ENCODE data around the gene SCRT2.

DNA sequence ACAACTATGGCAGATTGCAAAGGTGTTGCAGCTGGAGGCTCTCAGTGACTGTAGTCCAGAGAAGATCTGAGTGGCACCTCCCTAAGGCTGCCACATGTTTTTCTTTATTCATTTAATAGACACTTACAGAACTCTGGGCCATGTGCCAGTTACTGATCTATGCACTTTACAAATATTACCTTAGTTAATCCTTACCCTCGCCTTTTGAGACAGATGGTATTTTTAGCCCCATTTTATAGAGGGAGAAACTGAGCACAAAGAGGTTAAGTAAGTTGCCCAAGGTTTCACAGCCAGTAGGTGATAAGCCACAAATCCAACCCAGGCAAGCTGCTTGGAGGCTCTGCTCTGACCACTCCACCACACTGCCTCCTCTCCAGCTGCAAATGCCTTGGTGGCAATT is 6.5 kb upstream of the SCRT2 start:
- TF ChIP-seq SP1 (IDR thresholded peaks at IDR 0.05) (no peak), FOXA1 (IDR thresholded peaks at IDR 0.05) (no peak), ARNT (IDR thresholded peaks at IDR 0.05) (no peak), BHLHE40 (IDR thresholded peaks at IDR 0.05; ENCODE audit: borderline replicate concordance) (no peak)
